GM21576 (cell line): ENCODE results near the gene TLCD3A.

Source experiments
- ATAC-seq: cut with Tn5 transposase; IDR thresholded peaks from one replicate; pipeline ENCODE4 v1.9.1; 2021; ENCODE audit warnings: mild to moderate bottlenecking, moderate library complexity; ENCODE audit not compliant: unreplicated experiment

The TLCD3A gene

DNA sequence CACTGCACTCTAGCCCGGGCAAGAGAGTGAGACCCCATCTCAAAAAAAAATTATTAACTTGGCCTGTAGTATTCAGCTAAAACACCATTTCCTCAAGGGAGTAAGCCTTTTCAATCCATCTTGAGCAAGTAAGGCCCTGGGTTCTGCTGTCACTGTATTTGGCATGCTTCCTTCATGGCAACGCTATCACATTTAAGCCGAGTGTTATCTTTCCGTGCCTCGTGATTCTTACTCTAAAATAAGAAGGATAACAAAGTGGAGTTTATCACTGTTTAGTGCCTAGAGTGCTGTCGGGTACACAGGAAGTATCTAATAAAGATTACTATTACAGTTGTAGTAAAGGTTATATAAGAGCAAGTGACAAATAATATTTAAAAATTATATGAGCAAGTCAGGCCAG lies 26.5 kb upstream of the TLCD3A start:
- no peak for ATAC-seq

DNA sequence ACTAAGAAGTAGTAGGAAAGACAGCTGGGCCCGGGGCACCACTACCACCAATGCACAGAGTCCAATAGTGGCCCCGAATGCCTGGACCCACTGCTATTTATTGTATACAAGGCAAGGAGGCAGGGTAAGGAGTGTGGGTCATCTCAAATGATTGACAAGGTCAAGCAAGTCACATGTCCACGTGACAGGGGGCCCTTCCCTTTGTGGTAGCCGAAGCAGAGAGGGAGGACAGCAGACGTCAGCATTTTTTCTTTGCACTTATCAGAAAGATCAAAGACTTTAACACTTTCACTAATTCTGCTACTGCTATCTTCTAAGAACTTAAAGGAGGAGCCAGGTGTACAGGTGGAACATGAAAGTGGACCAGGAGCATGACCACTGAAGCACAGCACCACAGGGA lies 24.3 kb upstream of the TLCD3A start:
- no peak for ATAC-seq

GRCh38 chr17:718075-718474 lies 14.3 kb upstream of the TLCD3A start:
- ATAC-seq = no peak

DNA sequence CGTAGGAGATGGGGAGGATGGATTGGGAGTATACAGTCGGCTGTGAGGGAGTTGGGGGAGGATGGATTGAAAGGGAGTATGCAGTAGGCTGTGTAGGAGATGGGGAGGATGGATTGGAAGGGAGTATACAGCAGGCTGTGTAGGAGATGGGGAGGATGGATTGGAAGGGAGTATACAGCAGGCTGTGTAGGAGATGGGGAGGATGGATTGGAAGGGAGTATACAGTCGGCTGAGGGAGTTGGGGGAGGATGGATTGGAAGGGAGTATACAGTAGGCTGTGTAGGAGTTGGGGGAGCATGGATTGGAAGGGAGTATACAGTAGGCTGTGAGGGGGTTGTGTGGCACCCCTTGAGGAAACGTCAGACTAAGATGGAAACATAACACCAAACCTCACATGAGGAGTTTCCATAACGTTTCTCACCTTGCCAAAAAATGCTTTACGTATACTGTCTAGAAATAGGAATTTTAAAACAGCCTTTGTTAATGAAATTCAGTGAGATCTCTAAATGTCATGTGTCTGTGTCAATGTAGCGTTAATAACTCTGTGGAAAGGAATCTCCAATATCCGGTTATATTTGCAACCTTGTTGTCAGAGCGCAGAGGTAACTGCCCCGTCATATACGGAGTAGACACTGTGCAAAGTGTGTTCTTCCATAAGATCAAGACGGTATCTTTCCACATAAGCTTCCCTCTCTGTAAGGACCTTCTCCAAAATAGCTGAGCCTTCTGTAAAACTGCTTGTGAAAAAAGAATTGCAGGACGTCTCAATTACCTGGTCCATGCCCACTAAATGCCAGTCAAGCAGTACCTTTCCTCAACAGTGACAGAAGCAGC lies 11.5 kb upstream of the TLCD3A start:
- ATAC-seq = no peak

GRCh38 chr17:721540-721937 lies 10.9 kb upstream of the TLCD3A start:
- no peak for ATAC-seq

DNA sequence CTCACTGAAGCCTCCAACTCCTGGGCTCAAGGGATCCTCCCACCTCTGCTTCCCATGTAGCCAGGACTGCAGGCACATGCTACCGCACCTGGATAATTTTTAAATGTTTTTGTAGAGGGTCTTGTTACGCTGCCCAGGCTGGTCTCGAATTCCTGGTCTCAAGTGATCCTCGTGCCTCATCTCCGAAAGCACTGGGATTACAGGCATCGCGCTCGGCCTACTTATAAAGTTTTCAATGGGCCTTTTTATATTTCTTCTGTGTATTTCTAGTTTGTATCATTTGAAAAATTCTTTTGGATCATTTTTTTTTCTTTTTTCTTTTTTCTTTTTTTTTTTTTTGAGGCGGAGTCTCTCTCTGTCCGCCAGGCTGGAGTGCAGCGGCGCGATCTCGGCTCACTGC lies 7.3 kb upstream of the TLCD3A start:
- no peak for ATAC-seq

- ATAC-seq = no peak
Measured at GRCh38 chr17:725746-726145, 6.7 kb upstream of the TLCD3A start.

- ATAC-seq = no peak
Measured at GRCh38 chr17:726271-726919, 6.0 kb upstream of the TLCD3A start.

DNA sequence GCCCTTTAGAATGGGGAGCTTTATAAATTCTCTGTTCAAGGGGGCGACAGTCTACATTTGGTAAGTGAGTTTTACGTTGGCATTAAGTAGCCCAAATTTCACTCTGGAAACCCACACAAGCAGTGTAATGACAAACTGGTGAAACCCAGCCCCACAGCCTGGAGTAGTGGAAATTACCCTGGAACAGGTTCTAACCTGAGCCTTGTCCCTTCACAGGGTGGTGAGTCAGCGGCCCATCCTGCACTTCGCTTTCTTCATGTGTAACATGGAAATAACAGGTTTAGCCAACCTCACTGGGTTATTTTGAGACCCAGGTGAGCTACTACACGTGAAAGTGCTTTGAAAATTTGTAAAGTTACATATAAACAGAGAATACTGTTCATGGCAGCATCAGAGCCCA lies 3.5 kb upstream of the TLCD3A start:
- no peak for ATAC-seq

GRCh38 chr17:731644-732066 lies 741 bp upstream of the TLCD3A start:
- no peak for ATAC-seq

GRCh38 chr17:732902-733720 lies 715 bp downstream of the TLCD3A start:
- no peak for ATAC-seq

DNA sequence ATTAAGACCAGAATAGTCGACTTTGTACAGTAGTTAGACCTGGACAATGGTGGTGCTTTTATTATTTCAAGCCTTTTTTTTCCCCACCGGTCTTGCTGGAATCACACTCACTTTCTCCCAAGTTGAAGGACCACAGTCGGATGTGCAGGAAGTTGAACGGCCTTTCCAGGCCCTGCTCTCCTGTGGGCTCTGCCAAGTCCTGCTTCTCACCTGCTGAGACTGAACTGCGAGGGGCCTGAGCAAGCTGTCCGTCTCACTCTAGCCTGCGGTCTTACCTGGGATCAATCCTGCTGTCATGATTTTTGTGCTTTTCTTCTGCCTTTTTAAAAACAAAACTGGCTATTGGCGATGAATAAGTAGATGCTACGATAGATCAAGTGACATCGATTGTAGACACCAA lies 1.3 kb downstream of the TLCD3A start:
- no peak for ATAC-seq

- ATAC-seq = no peak
Measured at GRCh38 chr17:737561-738113, 5.2 kb downstream of the TLCD3A start.

GRCh38 chr17:740240-741017 lies 8.0 kb downstream of the TLCD3A start:
- peak; percentile 67 for ATAC-seq

DNA sequence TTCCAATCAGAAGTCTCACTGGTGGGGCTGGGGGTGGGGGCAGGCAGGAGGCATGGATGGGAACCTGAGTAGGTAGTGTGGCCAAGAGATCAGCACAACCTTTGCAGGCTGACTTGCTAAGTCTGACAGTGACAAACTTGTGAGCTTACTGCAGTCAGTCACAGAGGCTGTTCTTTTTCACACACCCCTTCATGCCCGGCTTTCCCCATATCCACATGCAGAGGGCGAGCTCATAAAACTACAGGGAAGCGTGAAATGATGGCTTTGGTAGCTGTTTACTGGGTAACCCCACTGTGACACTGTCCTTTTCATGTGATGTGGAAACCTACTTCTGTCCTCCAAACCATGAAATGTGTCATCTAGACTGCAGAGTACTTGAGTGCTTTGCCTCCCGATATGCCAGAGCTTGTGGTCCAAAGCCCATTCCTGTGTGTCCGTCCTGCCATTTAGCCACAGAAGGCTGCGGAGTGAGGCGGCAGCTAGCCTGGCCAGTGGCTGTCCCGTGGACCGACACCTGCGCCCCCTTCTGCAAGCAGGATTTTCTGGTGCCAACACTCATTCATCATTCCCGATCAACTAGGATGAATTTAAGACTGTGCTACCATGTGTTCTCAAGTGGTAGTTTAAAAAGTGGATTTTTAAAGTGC lies 9.9 kb downstream of the TLCD3A start:
- no peak for ATAC-seq

- ATAC-seq = no peak
Measured at GRCh38 chr17:743139-743538, 10.7 kb downstream of the TLCD3A start.

DNA sequence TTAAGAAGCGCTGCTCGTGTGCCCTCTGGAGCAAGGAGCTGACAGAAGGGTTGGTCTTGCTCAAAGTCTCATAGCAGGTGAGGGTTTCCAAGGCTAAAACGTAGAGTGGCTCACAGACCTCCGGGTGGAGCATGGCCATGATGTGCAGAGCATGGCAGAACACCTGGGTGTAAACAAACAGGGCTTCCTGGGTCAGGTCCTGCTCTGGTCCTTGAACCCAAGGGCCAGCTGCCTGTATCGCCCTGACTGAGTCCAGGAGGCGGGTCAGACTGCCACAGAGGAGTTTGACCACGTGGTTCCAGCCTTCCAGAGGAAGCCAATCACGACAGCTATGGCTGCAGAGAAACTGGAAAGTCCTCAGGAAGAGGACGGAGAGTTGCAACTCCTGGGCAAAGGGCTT lies 12.5 kb downstream of the TLCD3A start:
- no peak for ATAC-seq

GRCh38 chr17:745406-745805 lies 13.0 kb downstream of the TLCD3A start:
- ATAC-seq = no peak

- ATAC-seq = no peak
Measured at GRCh38 chr17:746181-746580, 13.8 kb downstream of the TLCD3A start.
